ENCODE results near the gene AFDN.

Gene AFDN

DNA sequence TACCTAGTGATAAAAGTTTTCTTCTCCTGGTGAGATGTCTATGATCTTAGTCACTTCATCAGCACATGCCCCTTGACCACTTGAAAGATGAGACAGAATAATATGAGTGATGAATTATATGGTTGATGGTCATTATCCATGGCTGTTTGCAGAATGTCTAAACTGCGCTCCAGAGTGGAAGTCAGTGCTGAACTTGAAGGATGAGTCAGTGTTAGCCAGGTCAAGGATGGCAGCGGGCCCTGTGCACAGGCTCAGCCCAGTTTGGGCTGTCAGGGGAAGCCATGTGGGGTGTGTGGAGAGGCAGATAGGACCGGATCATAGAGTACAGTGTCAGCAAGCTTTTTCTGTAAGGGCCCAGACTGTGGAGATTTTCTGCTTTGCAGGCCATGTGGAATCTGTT lies 103.6 kb downstream of the AFDN start:
- no peak for DNase-seq

- no peak for DNase-seq
Observed at GRCh38 chr6:167932468-167933276, 106.0 kb downstream of the AFDN start.

DNA sequence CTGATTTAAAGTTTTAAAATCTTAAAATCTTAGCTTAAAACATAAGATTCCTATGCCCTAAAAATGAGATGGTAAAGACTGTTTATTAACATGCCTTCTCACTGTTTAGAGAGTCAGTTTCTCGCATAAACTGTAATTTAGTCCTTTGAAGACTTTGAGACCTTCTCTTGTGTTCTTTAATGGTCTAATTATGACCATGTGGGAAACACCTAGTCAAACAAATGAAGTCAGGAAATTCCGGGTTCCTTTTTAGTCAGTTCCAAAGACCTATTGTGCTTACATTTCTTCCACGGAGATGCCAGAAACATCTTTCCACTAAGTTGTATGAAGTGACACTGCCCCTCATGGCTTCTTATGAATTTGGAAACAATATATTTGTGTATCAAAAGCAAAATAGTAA lies 106.6 kb downstream of the AFDN start:
- no peak for DNase-seq

GRCh38 chr6:167933847-167934246 lies 107.1 kb downstream of the AFDN start:
- DNase-seq: no peak

GRCh38 chr6:167934426-167934864 lies 107.7 kb downstream of the AFDN start:
- DNase-seq: no peak

DNA sequence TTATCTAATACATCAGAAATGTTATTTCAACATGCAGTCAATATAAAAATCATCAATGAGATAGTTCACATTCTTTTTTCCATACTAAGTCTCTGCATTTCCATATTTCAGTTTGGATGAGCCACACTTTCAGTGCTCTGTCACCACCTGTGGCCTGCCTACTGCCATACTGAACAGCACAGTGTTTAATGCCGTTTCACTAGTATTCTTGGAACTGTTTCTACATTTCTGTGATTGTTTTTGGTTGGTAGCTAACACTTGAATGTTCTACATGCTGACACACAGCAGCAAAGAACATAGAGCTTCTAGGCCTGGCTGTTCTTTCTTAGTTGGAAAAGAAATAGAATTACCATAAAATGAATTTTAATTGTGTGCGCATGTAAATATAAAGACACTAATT lies 109.3 kb downstream of the AFDN start:
- no peak for DNase-seq

GRCh38 chr6:167937301-167937700 lies 110.6 kb downstream of the AFDN start:
- DNase-seq: no peak

DNA sequence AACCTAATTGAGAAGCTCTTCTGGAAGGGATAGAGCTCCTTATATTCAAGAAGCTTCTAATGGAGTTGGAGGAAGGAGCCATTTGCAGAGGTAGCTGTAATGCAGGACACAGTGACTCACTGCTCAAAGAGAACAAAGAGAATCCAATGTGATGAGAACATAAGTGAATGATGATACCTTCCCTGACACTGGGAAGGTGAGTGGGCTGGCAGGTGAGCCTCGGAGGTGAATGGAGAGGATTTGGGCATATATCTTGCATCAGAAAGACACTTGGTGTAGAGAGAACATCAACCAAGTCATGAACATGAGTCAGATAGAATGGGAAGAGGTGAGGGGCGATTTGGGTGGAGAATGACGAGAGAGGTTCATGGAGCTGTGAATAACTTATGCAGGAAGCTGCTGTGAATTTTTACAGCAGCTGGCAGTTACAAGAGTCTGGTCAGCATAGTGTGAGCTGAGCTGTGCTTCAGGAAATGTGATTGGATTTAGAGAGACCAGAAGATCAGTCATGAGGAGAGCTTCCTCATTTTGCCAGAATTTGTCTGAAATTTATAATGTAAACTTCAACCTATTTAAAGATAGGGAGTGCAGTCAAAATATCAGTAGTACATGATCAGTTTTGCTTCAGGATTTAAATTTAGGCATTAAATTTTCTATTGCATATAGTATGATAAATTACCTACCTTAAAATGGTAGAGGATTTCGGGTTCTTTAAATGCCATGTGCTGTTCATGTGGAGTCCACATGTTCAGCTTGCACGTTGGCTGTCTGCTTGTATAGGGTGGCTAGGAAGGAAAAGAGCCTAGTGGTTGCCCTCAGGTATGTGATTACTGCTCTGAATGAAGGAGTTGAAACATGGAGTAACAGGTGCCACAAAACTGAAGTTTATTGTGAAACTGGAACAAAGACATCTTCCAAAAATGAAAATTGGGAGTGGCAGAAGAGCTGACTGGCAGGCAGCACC lies 111.5 kb downstream of the AFDN start:
- no peak for DNase-seq

GRCh38 chr6:167941822-167942221 lies 115.1 kb downstream of the AFDN start:
- DNase-seq: no peak

GRCh38 chr6:167944130-167944529 lies 117.4 kb downstream of the AFDN start:
- no peak for DNase-seq

DNA sequence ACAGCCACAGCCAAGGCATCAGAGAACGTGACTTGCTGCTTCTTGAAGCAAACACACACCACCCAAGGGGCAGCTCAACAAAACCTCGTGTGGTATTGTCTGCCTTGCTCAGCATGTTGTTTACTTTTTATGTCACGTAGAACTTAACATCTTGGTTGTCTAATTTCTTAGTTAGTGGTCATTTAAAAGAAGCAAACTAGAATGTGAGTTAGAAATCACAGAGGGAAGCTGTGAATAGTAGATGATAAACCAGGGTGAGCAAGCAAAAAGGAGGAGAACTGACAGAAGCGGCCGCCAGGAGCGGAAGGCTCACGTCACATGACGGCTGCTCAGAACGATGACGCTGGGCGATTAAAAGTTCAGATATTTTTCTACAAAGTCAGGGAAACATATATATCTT lies 119.3 kb downstream of the AFDN start:
- no peak for DNase-seq

- DNase-seq: no peak
Observed at GRCh38 chr6:167946604-167947003, 119.9 kb downstream of the AFDN start.

- DNase-seq: no peak
Observed at GRCh38 chr6:167947716-167948115, 121.0 kb downstream of the AFDN start.

DNA sequence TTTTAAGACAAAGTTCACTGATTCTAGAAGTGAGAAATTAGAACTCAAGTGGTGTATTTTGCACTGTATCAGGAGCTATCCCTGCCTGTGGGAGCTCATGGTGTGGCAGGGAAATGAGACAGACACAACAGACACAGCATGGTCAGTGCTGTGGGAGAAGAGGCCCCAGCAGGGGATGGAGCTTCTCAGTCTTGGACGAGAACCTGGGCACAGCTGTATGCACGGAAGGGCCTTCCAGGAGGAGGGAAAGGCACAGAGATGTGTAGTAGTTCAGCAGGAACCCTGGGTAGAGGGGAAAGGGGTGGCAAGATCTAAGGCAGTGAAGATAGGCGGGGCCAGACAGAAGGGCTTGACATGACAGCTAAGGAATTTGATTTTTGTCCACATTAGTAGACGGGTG lies 122.0 kb downstream of the AFDN start:
- no peak for DNase-seq

- DNase-seq: no peak
Observed at GRCh38 chr6:167949121-167949684, 122.5 kb downstream of the AFDN start.

- no peak for DNase-seq
Observed at GRCh38 chr6:167951781-167952511, 125.2 kb downstream of the AFDN start.

GRCh38 chr6:167952512-167952859 lies 125.8 kb downstream of the AFDN start:
- no peak for DNase-seq

DNA sequence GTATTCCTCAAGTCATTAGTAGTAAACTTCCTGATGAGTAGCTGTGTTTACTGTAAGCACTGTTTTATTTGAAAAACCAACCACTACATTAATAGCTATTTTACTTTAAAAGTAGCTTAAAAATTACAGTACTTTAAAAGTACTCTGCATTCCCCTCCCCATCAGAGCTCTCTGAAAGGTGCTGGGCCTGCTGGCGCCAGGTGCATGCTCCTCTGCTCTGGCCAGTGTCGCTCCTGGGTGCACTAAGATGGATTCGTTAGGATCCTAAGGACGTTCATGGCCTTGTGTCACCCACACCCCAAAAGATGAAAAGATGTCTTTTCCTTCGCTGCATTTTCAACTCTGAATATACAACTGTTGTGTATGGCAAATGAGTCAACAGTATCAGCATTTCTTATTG lies 126.8 kb downstream of the AFDN start:
- no peak for DNase-seq

GRCh38 chr6:167954151-167954550 lies 127.4 kb downstream of the AFDN start:
- no peak for DNase-seq

DNA sequence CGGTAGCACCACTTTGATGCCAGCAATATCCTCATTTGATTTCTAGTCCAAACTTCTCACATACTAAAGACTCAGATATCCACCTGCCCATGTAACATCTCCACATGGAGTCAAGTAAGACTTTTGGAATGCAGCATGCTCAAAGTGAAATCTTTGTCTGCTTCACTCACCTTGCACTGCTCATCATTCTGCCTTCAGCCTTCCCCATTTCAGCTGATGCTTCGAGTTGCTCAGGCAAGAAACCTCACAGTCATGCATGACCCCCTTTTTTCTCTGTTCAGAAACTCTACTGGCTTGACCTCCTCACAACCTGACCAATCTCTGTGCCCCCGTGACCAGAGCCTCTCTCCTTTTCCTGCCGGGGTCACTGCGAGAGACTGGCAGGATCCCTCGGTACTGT lies 129.8 kb downstream of the AFDN start:
- no peak for DNase-seq

- no peak for DNase-seq
Observed at GRCh38 chr6:167956983-167957492, 130.3 kb downstream of the AFDN start.

GRCh38 chr6:167957626-167958025 lies 130.9 kb downstream of the AFDN start:
- no peak for DNase-seq

DNA sequence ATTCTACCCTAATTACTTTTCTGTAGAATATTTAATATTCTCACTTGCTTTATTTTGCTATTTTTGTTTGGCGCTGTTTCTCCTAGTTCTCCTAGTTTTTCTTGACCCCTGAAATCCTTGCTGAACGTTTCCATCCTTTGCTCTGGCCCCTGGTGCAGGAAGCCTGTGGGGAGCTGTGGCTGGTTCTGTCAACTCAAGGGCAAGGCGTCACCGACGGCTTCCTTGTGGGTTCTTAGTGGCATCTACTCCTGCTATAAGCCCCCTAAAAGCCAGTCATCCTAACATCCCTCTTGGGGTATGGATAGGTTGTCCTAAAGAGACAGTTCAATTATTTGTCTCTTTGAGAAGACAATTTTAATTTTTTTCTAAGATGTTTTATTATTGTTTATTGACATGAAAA lies 133.9 kb downstream of the AFDN start:
- DNase-seq: no peak

All from bone marrow (tissue), 2 donors.